ENCODE measurements around the gene ENPP6.

Gene ENPP6

GRCh38 chr4:184217634-184218033 lies at the start of gene ENPP6:
ENPP6 (minus strand) TSS chr4:184217873; CDS start chr4:184217819, 54 bp downstream.
- no peak for DNase-seq

DNA sequence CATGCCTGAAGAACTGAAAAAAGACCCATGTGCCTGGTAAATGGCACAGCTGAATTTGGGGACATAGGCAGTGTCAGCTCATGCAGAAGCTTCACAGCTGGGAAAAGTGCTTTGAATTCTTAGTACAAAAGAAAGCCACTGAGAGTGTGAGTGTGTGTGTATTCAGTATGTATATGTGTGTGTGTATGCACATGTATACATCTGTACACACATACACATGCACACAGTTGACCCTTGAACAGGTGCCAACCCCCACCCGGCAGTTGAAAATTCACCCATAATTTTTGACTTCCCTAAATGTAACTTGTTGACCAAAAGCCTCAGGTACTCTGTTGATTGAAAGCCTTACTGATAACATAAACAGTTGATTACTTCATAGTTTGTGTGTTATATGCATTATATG lies 49.5 kb upstream of the ENPP6 start:
- no peak for DNase-seq

DNA sequence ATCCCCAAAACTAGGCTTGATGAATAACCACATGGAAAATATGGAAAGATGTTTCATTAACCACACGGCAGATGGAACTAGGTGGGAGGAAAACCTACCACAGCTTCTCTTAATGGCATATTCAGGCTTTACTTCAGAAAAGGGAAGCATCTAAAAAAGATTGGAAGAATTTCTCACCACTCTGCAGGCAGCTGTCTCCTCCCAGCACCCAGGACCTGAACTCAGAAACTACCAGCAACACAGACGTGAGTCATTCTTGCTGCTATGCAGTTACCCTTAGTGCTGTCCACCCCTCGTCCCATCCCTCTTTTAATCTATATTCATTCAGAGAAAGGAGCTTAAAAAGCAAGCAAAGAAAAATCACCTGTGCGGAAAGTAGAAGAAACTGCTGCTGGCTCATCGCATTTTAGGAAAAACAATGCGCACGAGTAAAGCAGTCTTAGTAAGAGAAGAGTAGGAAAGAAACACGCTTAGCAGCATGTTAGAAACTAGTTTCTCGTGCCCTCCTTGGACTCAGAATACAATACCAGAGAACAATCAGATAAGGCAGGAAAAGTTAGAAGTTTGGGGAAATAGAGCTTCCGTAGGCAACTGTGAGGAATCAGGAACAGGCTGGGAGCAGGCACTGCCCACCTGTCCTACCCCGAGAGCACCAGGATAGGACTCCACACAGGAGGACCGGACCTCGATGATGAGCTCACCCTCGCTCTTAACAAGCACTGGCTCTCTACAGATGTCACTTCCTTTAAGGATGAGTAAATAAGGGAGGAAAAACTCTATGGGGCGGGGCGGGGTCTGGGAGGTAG lies 48.1 kb upstream of the ENPP6 start:
- peak; percentile 51 for DNase-seq

DNA sequence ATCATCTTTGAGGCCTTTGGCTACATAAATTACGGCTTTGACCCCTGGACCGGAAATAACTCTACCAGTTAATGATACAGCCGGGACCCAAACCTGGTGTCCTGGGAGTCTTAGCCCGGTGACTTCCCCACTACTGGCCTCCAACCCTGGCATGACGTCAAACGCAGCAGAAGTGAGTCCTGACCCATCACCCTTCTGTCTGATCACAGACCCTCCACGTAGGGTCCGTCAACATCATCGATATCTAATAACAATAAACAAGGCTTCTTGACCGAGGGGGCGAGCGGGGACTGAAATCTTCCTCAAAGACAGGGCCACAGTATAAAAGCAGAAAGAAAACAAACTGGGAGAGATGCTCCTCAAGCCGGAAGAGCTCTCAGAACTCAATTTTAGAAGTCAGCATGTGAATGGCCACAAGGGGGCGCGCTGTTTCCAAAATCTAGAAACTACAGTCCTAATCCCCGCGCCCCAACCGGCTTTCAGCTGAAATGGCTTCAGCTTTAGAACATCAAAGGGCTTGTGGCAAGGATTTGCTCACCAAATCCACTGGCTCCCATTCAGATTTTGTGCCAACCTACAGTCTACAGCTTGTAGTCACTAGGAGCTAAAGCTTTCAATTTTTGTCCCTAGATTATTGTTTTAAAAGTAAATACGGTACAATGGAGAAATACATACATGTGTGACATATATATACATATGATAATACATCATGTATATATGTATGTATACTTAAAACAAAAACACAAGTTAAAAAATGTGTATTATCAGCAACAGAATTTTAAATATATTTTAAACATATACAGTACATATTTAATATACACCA lies 46.4 kb upstream of the ENPP6 start:
- peak; percentile 90 for DNase-seq

DNA sequence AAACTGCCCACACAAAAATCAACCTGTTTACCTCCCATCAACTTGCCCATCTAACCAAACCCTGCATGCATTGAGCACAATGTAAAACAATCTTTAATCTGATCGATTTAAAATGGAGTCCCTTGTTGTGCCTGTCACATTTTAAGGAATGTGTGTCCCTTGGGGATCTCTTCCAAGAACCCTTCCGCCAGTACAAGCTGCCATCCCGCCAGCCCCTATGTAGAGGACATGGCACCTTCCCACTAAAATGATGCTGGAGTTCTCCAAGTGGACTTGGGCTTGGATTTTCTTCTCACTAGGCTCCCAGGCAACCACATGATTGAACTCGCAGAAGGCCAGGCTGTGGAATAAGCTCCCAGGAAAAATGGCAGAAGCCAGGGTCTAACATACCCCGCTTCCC lies 45.8 kb upstream of the ENPP6 start:
- no peak for DNase-seq

DNA sequence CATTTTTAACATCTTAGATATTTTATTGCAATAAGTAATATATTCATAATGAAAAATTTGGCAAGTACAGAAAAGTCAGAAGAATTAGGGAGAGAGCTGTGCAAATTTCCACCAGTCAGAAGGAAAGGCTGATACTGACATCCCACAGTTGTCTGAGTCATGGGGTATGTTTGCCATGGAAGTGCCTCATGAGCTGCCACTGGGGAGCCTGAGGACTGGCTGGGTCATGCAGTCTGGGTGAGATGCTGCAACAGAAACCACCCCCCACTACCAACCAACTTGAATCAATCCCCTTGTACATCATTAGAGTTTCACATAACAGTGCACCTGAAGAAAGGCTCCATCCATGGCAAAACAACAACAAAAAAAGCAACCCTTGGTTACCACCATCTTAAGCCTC lies 45.2 kb upstream of the ENPP6 start:
- DNase-seq: peak; percentile 26

DNA sequence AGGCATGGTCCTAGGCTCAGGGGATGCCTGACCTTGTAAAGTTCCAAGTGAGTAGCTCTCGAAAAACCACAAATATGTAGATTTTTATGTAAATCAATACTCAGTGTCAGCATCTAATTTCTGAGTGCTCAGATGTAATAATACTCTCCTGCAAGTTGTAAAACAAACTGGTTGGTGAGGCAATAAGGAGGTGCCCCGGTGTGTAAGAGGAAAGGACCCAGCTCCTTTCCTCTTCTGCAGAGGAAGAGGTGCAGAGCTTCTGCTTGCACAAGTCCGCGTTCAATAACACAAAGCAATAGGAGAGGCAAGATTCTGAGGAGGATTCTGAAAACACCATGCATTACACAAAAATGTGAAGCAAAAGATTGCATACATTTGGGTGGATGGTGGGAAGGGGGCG lies 43.6 kb upstream of the ENPP6 start:
- no peak for DNase-seq

- DNase-seq: no peak
Observed at GRCh38 chr4:184259866-184260265, 42.2 kb upstream of the ENPP6 start.

DNA sequence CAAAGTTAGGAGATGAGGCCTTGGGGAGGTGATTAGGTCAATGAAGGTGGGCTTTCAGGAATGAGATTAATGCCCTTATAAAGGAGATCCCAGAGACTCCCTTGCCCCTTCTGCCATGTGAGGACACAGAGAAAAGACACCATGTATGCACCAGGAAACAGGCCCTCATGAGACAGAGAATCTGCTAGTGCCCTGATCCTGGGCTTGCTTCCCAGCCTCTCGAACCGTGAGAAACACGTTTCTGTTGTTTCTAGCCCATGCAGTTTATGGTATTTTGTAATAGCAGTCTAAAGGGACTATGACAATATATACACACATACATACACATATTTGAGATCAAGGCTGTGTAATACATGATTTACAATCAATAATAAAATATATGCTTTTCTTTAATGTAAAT lies 41.4 kb upstream of the ENPP6 start:
- DNase-seq: no peak

DNA sequence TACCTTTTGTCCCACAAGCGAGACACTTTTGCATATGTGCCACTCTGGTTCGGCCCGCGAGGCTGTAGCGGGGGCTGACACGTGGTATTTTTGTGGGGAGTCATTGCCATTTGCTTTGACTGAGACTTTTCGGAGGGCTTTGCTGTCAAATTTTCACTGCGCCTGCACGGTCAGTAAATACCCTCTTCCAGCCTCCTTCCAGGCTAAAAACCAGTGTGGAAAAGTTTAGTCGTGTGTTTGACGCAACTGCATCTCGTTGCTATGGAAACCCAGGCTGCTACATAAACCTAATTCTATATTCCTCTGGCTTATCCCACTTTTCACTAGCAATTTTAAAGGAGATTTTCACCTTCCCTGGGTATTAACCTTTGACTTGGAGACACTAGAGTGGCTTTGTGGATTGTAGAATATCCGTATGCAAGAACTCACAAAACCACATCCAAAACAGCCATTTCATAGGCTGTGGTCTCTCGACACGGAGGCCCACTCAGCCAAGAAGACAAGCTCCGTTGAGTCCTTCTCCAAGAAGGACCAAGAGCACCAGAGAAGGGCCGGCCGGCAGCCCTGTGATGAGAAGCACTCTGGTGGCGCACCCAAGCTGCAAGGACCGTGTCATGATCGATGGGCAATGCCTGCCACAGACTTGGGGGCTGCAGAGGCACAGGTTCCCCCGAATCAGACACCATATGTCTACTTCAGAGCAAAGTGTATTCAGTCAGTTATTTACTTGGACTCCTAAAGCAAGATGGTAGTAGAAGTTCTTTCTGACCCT lies 38.4 kb upstream of the ENPP6 start:
- DNase-seq: no peak

DNA sequence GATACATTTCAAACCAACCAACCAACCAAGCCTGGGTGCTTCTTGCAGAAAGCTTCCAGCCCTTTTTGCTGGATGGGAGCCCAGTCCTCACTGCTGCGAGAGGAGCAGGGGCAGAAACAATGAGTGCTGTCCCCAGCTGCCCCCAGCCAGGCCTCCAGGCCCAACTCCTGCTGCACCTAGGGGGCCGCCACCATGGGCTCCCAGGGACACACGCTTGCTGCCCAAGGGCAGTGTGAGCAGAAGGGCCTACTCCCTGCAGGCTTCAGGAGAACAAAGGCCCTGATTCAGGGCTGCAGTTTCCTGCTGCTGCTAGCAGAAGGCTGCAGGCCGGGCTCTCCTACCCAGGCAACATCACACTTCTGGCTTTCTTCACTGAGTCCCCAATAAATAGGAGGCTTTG lies 37.7 kb upstream of the ENPP6 start:
- no peak for DNase-seq

DNA sequence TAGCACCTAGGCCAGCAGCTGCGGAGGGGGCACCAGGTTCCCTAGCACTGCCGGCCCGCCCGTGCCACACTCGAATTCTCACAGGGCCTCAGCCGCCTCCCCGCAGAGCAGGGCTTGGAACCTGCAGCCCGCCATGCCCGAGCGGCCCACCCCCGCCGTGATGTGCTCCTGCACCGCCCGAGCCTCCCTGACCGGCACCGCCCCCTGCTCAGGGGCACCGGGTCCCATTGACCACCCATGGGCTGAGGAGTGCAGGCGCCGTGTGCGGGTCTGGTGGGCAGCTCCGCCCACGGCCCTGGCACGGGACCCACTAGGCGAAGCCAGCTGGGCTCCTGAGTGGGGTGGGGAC lies 35.4 kb upstream of the ENPP6 start:
- no peak for DNase-seq

- no peak for DNase-seq
Observed at GRCh38 chr4:184252136-184253071, 34.7 kb upstream of the ENPP6 start.

GRCh38 chr4:184251670-184251980 lies 34.0 kb upstream of the ENPP6 start:
- DNase-seq: no peak

DNA sequence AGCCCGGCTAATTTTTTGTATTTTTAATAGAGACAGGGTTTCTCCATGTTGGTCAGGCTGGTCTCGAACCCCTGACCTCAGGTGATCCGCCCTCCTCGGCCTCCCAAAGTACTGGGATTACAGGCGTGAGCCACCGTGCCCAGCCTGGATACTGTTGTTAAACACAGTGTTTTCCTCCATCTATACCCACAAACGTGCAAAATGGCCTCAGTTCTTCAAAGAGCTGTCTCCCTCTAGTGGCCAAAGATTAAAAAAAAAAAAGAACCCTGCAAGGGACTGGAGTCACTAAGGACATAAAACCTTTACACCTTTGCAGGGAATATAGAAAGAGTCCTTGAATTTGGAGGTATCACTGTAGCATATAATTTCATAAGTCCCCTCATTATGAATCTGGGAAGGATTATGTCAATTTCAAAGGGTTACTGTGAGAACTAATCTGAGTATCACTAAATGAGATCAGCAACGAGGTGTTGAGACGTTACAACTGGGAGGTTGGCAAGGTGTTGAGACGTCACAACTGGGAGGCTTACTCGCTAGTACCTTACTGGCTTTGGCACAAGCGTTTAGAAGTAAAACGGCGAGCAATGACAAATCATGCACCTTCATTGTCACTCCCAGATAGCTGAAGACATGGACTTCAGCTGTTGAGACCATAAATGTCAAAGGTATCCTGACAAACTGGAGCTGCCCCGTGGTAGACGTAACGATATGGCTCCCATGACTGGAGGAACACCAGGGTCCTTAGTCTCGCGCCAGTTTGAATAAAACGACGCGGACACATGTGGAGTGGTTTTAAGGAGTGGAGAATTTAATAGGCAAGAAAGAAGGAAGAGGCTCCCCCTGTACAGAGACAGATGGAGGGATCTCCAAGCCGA lies 33.4 kb upstream of the ENPP6 start:
- DNase-seq: peak; percentile 56

DNA sequence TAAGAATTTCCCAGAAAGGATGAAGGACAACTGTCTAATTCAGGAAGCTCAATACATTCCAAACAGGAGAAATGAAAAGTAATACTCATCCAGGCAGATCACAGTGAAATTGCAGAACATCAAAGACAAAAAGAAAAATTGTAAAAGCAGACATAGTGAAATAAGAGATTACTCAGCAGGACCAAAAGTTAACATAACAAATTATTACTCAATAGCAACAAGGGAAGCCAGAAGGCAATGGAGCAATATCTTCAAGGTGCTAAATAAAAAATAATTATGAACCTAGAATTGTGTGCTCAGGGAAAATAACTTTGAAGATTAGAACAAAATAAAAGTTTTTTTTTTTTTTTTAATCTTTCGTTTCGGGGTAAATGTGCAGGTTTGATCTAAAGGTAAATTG lies 30.5 kb upstream of the ENPP6 start:
- no peak for DNase-seq

- DNase-seq: no peak
Observed at GRCh38 chr4:184247421-184247820, 29.7 kb upstream of the ENPP6 start.

DNA sequence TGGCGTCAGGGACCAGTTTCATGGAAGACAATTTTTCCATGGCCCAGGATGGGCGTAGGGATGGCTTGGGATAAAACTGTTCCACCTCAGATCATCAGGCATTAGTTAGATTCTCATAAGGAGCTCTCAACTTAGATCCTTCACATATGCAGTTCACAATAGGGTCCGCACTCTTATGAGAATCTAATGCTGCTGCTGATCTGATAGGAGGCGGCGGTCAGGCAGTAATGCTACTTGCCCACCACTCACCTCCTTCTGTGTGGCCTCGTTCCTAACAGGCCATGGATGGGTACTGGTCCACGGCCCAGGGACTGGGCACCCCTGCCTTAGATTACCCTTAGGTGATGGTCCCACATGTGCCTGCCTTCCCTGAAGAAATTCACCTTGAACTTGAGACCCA lies 28.8 kb upstream of the ENPP6 start:
- no peak for DNase-seq

- no peak for DNase-seq
Observed at GRCh38 chr4:184238072-184238745, 20.5 kb upstream of the ENPP6 start.

- DNase-seq: no peak
Observed at GRCh38 chr4:184237612-184238011, 19.9 kb upstream of the ENPP6 start.

DNA sequence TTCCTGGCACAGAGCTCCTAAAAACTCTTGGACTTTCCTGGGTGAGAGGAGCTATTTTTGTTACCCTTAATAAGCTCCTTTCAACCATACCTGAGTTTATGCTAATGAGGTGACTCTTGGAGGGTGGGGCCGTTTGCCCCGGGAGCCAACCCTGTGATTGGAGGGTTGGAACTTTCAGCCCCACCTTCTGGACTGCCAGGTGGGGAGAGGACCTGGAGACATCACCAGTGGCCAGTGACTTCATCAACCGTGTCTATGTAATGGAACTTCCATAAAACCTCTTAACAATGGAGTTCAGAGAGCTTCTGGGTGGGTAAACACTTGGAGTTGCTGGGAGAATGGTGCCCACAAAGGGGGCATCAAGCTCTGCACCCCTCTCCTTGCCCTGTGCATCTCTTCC lies 17.9 kb upstream of the ENPP6 start:
- no peak for DNase-seq
